HEK293 (cell line): ENCODE data around the gene TTLL13.

Experiments used
- CTCF ChIA-PET: fragments of 350-600 bp; formaldehyde crosslinking; extraction: SDS; loops from one replicate; lab custom pipeline; 2021; ENCODE audit warnings: antibody characterized with exemption; lab: Yijun Ruan, JAX
- POLR2A ChIA-PET: fragments of 300-600 bp; formaldehyde crosslinking; extraction: SDS; loops from one replicate; lab custom pipeline; 2020; ENCODE audit warnings: antibody characterized with exemption, inconsistent platforms; lab: Yijun Ruan, JAX
- H3K27ac ChIP-seq: fragments of 200-500 bp; sonication (Bioruptor generic); 2 replicates; pipeline ENCODE4 v1.5.1; 2014; ENCODE audit warnings: low read depth, low read length, control low read depth, inconsistent platforms; ENCODE audit errors: extremely low read depth
- H3K36me3 ChIP-seq, 2 experiments: fragments of 200-500 bp in 1 of 2; sonication (Bioruptor generic) in 1 of 2; 1 replicate in 1 of 2; 2 replicates in 1 of 2; pipeline ENCODE4 v1.5.1; 2014 to 2017; ENCODE audit warnings: inconsistent platforms in 2 of 2, low read length in 2 of 2; ENCODE audit not compliant: control insufficient read depth in 2 of 2, insufficient read depth in 1 of 2
- H3K4me1 ChIP-seq: fragments of 200-500 bp; sonication (Bioruptor generic); 2 replicates; pipeline ENCODE4 v1.5.1; 2014; ENCODE audit warnings: mild to moderate bottlenecking, low read length, inconsistent platforms; ENCODE audit not compliant: control insufficient read depth, insufficient read depth
- H3K4me3 ChIP-seq: 2 replicates; pipeline ENCODE4 v1.5.1; 2011; ENCODE audit warnings: low read depth, mild to moderate bottlenecking, control low read depth, low read length, moderate library complexity
- H3K9me3 ChIP-seq: fragments of 200-500 bp; sonication (Bioruptor generic); 2 replicates; pipeline ENCODE4 v1.5.1; 2014; ENCODE audit warnings: low read depth, low read length, inconsistent platforms; ENCODE audit not compliant: control insufficient read depth, insufficient read depth
- OVOL3 ChIP-seq: fragments of 450-650 bp; formaldehyde crosslinking; IDR thresholded peaks from 2 replicates; pipeline ENCODE4 v1.5.1; 2016; ENCODE audit warnings: missing biosample characterization, missing genetic modification characterization
- PRDM1 ChIP-seq: fragments of 450-650 bp; formaldehyde crosslinking; IDR thresholded peaks from 2 replicates; pipeline ENCODE4; 2016; ENCODE audit warnings: missing biosample characterization, missing genetic modification characterization
- SP3 ChIP-seq: fragments of 450-650 bp; formaldehyde crosslinking; IDR thresholded peaks from 2 replicates; pipeline ENCODE4 v1.5.1; 2016; ENCODE audit warnings: missing biosample characterization, missing genetic modification characterization
- TCF7L2 ChIP-seq: IDR thresholded peaks from 2 replicates; pipeline ENCODE4 v1.6.1; 2011; ENCODE audit warnings: low read depth, mild to moderate bottlenecking, inconsistent platforms, low read length, moderate library complexity, borderline replicate concordance
- ZBTB8A ChIP-seq: fragments of 450-650 bp; formaldehyde crosslinking; IDR thresholded peaks from 2 replicates; pipeline ENCODE4 v1.5.1; 2016; ENCODE audit warnings: missing biosample characterization, missing genetic modification characterization
- ZNF121 ChIP-seq: fragments of 450-650 bp; formaldehyde crosslinking; IDR thresholded peaks from 2 replicates; pipeline ENCODE4 v1.5.1; 2016; ENCODE audit warnings: missing biosample characterization, missing genetic modification characterization
- ZNF2 ChIP-seq: fragments of 450-650 bp; formaldehyde crosslinking; IDR thresholded peaks from 2 replicates; pipeline ENCODE4 v1.5.1; 2016; ENCODE audit warnings: missing biosample characterization, missing genetic modification characterization
- ZNF416 ChIP-seq: fragments of 450-650 bp; formaldehyde crosslinking; IDR thresholded peaks from 2 replicates; pipeline ENCODE4 v1.5.1; 2016; ENCODE audit warnings: missing biosample characterization, missing genetic modification characterization
- ZNF596 ChIP-seq: fragments of 450-650 bp; IDR thresholded peaks from 2 replicates; pipeline ENCODE4 v1.5.0; 2018; ENCODE audit warnings: missing biosample characterization, mild to moderate bottlenecking, missing genetic modification characterization, moderate library complexity
- ZNF664 ChIP-seq: fragments of 450-650 bp; formaldehyde crosslinking; IDR thresholded peaks from 2 replicates; pipeline ENCODE4 v1.5.1; 2016; ENCODE audit warnings: missing biosample characterization, missing genetic modification characterization
- ZSCAN23 ChIP-seq: fragments of 450-650 bp; formaldehyde crosslinking; IDR thresholded peaks from 2 replicates; pipeline ENCODE4 v1.5.1; 2016; ENCODE audit warnings: missing biosample characterization, missing genetic modification characterization
- ZSCAN30 ChIP-seq: fragments of 450-650 bp; IDR thresholded peaks from 2 replicates; pipeline ENCODE4 v1.5.1; 2018; ENCODE audit warnings: missing biosample characterization, mild to moderate bottlenecking, missing genetic modification characterization, moderate library complexity
- TF ChIP-seq, protein P1 (sequence below): sonication (generic); formaldehyde crosslinking; IDR thresholded peaks from 2 replicates; pipeline ENCODE4 v1.8.1; 2022; ENCODE audit warnings: mild to moderate bottlenecking, moderate library complexity, missing genetic modification reagents
- TF ChIP-seq, protein P2 (sequence below): fragments of 450-650 bp; formaldehyde crosslinking; IDR thresholded peaks from 2 replicates; pipeline ENCODE4 v1.5.1; 2016; ENCODE audit warnings: missing biosample characterization, missing genetic modification characterization
- TF ChIP-seq, protein P3 (sequence below): fragments of 450-650 bp; formaldehyde crosslinking; IDR thresholded peaks from 2 replicates; pipeline ENCODE4 v1.5.1; 2017; ENCODE audit warnings: missing biosample characterization, missing genetic modification characterization

Gene TTLL13

DNA sequence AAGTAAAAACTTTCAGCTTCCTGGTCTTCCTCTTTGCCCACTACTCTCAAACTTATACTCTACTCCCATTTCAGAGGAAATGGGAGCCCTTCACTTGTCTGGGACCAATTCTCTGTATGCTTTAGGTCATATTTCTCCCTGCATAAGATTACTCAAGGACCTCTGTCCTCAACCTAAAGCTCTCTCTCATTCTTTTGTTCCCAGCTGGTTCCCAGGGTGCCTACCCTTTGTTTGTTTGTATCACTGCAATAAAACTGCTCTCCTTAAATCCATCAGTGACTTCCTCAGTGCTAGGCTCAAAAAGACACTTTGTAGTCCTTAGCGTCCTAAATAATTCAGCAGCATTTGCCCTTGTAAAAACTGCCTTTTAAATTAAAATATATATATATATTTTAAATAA, 19.1 kb downstream of the TTLL13 start (continued):
- TF ChIP-seq ZSCAN30 (no peak), PRDM1 (tag by site-specific recombination) (no peak), ZBTB8A (tag by site-specific recombination) (no peak), ZNF596 (tag by site-specific recombination) (peak; percentile 44; the same call in 1 of the 2 replicates)

DNA sequence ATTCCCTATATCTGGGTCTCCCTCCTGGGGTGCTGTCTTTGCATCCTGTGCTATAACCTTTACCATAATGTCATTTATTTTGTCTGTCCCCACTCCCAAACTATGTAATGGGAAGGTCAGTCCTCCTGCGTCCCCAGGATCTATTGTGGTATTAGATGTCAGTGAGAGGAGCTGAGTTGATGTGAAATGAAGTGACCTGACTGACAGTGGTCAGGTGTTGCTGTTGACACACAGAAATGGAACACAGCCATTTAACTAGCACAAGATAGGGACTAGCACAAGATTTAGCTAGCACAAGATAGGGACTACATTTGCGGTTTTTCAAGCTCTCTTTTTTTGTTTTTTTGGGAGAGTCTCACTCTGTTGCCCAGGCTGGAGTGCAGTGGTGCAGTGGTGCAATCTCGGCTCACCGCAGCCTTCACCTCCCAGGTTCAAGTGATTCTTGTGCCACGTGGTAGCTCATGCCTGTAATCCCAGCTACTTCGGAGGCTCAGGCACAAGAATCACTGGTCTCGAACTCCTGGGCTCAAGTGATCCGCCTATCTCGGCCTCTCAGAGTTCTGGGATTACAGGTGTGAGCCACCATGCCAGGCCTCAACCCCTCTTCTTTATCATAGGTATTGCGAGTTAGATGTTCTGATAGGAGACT, 21.3 kb downstream of the TTLL13 start:
- no peaks in the 10 kb centered on the region for H3K9me3 ChIP-seq
- TF ChIP-seq ZNF664 (tag by site-specific recombination) (no peak), ZNF416 (tag by site-specific recombination) (no peak), ZNF121 (tag by site-specific recombination) (no peak), ZSCAN23 (tag by site-specific recombination) (no peak)
- TF ChIP-seq, protein P1, sequence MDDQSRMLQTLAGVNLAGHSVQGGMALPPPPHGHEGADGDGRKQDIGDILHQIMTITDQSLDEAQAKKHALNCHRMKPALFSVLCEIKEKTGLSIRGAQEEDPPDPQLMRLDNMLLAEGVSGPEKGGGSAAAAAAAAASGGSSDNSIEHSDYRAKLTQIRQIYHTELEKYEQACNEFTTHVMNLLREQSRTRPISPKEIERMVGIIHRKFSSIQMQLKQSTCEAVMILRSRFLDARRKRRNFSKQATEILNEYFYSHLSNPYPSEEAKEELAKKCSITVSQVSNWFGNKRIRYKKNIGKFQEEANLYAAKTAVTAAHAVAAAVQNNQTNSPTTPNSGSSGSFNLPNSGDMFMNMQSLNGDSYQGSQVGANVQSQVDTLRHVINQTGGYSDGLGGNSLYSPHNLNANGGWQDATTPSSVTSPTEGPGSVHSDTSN (CRISPR knock-in tag) = no peak
- TF ChIP-seq, protein P2, sequence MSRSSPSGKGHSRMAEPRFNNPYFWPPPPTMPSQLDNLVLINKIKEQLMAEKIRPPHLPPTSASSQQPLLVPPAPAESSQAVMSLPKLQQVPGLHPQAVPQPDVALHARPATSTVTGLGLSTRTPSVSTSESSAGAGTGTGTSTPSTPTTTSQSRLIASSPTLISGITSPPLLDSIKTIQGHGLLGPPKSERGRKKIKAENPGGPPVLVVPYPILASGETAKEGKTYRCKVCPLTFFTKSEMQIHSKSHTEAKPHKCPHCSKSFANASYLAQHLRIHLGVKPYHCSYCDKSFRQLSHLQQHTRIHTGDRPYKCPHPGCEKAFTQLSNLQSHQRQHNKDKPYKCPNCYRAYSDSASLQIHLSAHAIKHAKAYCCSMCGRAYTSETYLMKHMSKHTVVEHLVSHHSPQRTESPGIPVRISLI = no peak
- ChIA-PET POLR2A (interaction anchor here (0.5 to 0.9 kb wide), 2 partner anchors 117 to 397 kb away, joined by 4 to 5 read pairs; partner anchors contain the start of gene IQGAP1), CTCF (interaction anchor here (1.6 to 3.1 kb wide), 2 partner anchors 22 to 49 kb away, joined by 4 to 9 read pairs; no protein-coding TSS in a partner anchor)
- no peak overlapping the region for H3K27ac ChIP-seq
- H3K4me1 ChIP-seq = peaks cover 10% of the 10 kb centered on the region; the same call in 1 of the 2 replicates
- H3K4me3 ChIP-seq = no peak overlapping the region
- H3K36me3 ChIP-seq = peaks cover 59 to 72% of the 10 kb centered on the region in 2 experiments

DNA sequence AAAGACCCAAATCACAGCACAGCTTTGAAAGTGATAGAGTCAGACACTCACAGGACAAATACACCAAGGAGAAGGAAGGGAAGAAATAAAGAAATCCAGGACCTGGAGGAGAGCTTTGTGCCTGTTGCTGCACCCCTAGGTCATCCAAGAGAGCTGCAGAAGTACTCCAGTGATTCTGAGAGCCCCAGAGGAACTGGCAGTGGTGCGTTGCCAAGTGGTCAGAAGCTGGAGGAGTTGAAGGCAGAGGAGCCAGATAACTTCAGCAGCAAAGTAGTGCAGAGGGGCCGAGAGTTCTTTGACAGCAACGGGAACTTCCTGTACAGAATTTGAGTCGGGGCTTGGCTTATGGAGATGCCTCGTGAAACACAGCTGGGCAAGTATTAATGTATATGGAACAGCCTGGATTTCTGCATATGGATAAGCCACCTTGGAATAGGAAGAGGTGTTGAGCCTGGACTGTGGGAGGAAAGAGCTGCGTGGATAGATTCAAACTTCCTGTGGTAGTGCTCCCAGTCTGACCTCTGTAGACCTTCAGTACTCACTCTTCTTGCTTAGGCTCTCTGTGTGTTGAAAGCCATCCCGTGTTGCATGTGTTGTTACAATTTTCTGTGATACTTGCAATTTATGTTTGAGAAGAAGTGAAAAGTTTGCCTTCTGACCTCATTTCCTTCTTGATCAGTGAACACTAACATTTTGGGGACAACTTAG, 22.3 kb downstream of the TTLL13 start:
- ChIA-PET CTCF (interaction anchor here (0.6 to 3.1 kb wide), 4 partner anchors 14 to 512 kb away, joined by 4 to 9 read pairs (median 5); no protein-coding TSS in a partner anchor), POLR2A (interaction anchor here (0.6 kb wide), 1 partner anchor 15 kb away, joined by 3 read pairs; no protein-coding TSS in a partner anchor)
- peaks cover 59 to 72% of the 10 kb centered on the region in 2 experiments for H3K36me3 ChIP-seq
- no peak overlapping the region for H3K4me3 ChIP-seq
- TF ChIP-seq, protein P3, sequence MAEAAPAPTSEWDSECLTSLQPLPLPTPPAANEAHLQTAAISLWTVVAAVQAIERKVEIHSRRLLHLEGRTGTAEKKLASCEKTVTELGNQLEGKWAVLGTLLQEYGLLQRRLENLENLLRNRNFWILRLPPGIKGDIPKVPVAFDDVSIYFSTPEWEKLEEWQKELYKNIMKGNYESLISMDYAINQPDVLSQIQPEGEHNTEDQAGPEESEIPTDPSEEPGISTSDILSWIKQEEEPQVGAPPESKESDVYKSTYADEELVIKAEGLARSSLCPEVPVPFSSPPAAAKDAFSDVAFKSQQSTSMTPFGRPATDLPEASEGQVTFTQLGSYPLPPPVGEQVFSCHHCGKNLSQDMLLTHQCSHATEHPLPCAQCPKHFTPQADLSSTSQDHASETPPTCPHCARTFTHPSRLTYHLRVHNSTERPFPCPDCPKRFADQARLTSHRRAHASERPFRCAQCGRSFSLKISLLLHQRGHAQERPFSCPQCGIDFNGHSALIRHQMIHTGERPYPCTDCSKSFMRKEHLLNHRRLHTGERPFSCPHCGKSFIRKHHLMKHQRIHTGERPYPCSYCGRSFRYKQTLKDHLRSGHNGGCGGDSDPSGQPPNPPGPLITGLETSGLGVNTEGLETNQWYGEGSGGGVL (tag by site-specific recombination) = no peak
- TF ChIP-seq OVOL3 (tag by site-specific recombination) = no peak
- no peak for TF ChIP-seq SP3
- no peak for TF ChIP-seq ZNF2
- no peak for TF ChIP-seq TCF7L2
- H3K9me3 ChIP-seq = no peaks in the 10 kb centered on the region
- H3K4me1 ChIP-seq = peaks cover 10% of the 10 kb centered on the region; the same call in 1 of the 2 replicates
- no peak overlapping the region for H3K27ac ChIP-seq
